ENCODE data around the gene GPR52.

The GPR52 gene

GRCh38 chr1:174447866-174448530 is at the start of gene GPR52:
GPR52 (plus strand) TSS chr1:174447964; CDS start chr1:174448112, 148 bp downstream.
- TF ChIP-seq, protein P1, sequence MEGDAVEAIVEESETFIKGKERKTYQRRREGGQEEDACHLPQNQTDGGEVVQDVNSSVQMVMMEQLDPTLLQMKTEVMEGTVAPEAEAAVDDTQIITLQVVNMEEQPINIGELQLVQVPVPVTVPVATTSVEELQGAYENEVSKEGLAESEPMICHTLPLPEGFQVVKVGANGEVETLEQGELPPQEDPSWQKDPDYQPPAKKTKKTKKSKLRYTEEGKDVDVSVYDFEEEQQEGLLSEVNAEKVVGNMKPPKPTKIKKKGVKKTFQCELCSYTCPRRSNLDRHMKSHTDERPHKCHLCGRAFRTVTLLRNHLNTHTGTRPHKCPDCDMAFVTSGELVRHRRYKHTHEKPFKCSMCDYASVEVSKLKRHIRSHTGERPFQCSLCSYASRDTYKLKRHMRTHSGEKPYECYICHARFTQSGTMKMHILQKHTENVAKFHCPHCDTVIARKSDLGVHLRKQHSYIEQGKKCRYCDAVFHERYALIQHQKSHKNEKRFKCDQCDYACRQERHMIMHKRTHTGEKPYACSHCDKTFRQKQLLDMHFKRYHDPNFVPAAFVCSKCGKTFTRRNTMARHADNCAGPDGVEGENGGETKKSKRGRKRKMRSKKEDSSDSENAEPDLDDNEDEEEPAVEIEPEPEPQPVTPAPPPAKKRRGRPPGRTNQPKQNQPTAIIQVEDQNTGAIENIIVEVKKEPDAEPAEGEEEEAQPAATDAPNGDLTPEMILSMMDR (IDR thresholded peaks at IDR 0.05; ENCODE audit: low read depth, low read length): no peak
- H3K4me3 ChIP-seq (ENCODE audit: low read depth, low read length): no peak within 1 kb of the TSS

DNA sequence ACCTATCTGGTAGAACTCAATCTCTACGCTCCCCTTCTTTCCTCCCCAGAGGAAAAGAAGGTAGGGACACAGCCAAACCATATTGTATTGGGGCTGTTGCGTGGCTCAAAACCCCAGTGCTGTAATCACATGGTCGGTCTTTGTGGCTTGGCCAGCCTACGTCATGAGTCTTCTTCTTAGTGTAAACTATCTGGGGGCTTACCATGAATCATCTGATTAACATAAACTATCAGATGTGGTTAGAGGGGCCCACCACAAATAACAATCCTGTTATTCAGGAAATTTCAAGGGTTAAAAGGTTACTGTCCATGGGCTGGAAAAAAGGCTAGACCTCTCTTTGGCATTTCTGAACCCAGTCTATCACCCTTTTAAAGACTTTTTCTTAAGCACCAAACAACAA is 49.5 kb upstream of the GPR52 start:
- no peak overlapping the region for H3K4me3 ChIP-seq (ENCODE audit: low read depth, low read length)
- TF ChIP-seq, protein P1 (IDR thresholded peaks at IDR 0.05; ENCODE audit: low read depth, low read length): no peak

- TF ChIP-seq, protein P1 (IDR thresholded peaks at IDR 0.05; ENCODE audit: low read depth, low read length): no peak
- no peak overlapping the region for H3K4me3 ChIP-seq (ENCODE audit: low read depth, low read length)
Measured at GRCh38 chr1:174399211-174399610, 48.6 kb upstream of the GPR52 start.

GRCh38 chr1:174401075-174401474 is 46.7 kb upstream of the GPR52 start:
- no peak overlapping the region for H3K4me3 ChIP-seq (ENCODE audit: low read depth, low read length)
- TF ChIP-seq, protein P1 (IDR thresholded peaks at IDR 0.05; ENCODE audit: low read depth, low read length): no peak

DNA sequence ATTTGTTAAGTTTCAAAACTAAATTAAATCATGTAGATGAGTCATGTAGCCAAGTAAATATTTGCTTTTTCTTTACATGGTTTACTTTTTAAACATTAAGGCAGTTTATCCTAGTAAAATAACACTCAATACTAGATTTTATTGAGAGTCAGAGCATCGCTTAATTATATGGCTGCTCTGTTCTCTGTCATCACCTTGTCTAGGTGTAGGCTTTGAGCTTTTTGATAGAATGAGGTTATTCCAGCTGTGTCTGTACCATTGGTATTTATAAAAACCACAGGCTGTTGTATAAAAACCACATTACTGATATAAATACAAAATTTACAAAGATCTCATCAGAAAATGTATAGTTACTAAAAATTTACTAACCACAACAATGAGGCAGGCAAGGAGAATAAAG is 42.5 kb upstream of the GPR52 start:
- TF ChIP-seq, protein P1 (IDR thresholded peaks at IDR 0.05; ENCODE audit: low read depth, low read length): no peak
- no peak overlapping the region for H3K4me3 ChIP-seq (ENCODE audit: low read depth, low read length)

DNA sequence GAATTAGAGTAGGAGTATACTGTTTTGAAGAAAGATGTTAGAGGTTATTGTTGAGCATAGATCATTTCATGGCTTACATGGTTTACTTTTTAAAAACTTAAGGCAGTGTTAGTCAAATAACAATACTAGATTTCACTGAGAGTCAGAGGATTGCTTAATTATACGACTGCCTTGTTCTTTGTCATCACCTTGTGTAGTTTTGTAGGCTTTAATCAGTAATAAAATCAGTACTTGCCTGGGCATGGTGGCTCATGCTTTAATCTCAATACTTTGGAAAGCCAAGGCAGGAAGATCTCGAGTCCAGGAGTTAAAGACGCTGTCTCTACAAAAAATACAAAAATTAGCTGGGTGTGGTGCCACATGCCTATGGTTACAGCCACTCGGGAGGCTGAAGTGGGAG is 41.3 kb upstream of the GPR52 start:
- TF ChIP-seq, protein P1 (IDR thresholded peaks at IDR 0.05; ENCODE audit: low read depth, low read length): no peak
- H3K4me3 ChIP-seq (ENCODE audit: low read depth, low read length): no peak overlapping the region

DNA sequence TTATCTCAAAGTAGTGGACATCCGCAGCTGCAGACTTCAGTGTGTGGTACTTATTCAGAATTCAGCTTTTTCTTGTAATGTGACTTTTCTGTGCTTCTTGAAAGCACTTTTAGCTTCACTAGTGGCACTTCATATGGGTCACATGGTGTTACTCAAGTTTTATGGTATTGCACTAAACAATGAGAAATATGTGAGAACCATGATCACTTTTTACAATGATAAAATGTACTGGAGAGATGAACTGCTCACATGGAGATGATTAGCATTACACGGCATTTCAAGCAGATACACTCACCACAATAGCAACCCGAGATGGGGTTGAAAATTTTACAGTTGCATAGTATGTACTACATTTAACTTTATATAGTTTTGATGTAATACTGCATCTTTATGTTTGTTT is 40.1 kb upstream of the GPR52 start:
- TF ChIP-seq, protein P1 (IDR thresholded peaks at IDR 0.05; ENCODE audit: low read depth, low read length): no peak

More for the DNA sequence above, 40.1 kb upstream of the GPR52 start:
- no peak overlapping the region for H3K4me3 ChIP-seq (ENCODE audit: low read depth, low read length)

All from WI38 (cell line).